HG02678 (cell line): ENCODE data around the gene KIF12.
A peak's percentile ranks its signal among the peaks of the same experiment; 100 is the strongest.

Source experiments
- ATAC-seq: cut with Tn5 transposase; IDR thresholded peaks from one replicate; pipeline ENCODE4 v1.9.1; 2021; ENCODE audit warnings: mild to moderate bottlenecking, moderate library complexity; ENCODE audit not compliant: unreplicated experiment

Gene KIF12

DNA sequence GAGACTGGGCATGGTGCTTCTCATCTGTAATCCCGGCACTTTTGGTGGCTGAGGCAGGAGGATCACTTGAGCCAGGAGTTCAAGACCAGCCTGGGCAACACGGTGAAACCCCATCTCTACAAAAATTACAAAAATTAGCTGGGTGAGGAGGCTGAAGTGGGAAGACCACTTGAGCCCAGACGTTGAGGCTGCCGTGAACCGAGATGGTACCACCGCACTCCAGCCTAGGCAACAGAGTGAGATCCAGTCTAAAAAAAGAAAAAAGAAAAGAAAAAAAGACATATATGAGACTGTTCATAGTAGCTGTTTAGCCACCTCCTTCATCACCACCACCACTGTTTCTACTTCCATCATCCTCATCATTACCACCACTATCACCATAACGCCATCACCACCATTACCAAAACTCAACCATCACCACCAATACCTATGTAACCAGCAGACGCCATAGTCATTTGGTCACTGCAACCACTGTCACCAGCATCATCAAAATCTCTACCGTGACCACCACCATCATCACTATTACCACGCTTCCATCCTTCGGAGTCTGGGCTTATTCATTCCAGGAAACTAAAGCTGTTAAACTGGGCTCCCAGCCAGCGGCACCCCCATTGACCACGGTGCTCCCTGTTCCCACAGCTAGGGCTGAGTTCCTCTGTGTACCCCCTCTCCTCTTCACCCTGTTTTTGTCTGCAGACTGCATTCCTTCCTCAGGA lies 8.4 kb upstream of the KIF12 start:
- ATAC-seq: peak; percentile 4

DNA sequence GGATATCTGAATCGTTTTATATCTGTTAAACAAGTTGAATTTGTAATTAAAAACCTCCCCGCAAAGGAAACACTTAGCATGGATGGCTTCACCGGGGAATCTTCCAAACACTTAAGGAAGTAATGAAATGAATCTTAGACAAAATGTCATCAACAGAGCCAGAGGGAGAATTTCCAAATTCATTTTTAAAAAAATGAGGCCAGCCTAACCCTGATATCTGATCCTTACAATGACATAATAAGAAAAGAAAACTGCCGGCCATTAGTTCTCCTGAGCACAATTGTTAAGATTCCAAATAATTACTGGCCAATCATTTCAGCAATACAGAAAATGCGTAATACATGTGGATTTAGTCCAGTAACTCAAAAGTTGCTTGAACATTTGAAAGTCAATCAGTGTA lies 6.1 kb upstream of the KIF12 start:
- no peak for ATAC-seq

DNA sequence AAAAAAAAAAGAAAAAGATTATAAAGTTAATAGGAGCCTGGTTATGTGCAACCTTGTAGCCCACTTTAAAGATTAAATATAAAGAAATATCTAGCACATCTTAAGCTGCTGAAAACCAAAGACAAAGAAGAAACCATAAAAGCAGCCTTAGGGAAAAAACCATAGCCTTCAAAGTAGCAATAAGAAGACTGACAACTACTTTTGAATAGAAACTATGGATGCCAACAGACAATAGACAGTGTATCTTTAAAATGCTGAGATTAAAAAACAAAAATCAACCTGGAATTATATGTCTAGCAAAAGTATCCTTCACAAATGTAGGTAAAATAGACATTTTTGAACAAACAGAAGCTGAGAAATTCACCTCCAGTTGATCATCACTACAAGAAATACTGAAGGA lies 3.4 kb upstream of the KIF12 start:
- ATAC-seq: no peak

DNA sequence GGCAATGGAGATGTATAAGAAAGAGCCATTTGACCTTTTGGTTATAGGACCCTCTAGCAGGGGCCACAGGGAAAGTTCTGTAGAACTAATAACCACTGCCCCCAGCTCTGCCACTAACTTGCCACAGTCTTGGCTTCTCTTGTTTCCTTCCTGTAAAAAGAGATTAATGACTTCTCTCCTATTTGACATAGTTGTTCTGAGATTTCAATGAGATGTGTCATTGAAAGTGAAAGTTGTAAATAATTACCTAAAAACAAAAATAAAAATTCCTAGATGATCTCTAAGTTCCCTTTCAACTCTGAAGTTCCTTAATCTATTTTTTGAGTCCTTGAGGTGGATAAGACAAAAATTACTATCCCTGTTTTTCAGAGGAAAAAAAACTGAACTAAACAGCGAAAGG lies 1.4 kb upstream of the KIF12 start:
- ATAC-seq: no peak

DNA sequence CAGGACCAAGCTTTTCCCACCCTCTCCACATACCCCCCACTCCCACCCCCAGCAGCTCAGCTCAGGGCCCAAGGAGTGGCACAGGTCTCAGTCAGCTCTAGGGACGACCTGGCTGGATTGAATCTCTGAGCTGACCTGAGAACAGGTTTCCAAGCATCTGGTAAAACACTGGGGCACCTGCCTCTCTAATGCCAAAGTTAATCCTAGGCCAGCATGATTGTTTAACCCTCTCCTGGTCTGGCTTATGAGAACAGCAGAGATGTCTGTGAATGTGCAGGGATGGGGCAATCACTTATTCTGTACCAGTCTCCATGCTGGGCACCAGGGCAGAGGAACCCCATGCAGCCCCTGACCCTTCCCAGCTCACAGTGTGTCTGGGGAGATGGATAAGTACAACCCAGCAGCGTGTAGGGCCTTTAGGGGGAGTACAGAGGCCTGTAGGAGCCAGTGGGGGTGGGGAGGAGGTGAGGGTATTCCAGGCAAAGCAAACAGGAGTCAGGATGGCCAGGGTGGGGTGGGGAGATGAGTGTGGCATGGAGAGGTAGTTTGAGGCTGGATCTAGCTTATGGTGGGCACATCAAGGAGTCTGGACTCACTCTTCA lies 678 bp upstream of the KIF12 start:
- no peak for ATAC-seq

DNA sequence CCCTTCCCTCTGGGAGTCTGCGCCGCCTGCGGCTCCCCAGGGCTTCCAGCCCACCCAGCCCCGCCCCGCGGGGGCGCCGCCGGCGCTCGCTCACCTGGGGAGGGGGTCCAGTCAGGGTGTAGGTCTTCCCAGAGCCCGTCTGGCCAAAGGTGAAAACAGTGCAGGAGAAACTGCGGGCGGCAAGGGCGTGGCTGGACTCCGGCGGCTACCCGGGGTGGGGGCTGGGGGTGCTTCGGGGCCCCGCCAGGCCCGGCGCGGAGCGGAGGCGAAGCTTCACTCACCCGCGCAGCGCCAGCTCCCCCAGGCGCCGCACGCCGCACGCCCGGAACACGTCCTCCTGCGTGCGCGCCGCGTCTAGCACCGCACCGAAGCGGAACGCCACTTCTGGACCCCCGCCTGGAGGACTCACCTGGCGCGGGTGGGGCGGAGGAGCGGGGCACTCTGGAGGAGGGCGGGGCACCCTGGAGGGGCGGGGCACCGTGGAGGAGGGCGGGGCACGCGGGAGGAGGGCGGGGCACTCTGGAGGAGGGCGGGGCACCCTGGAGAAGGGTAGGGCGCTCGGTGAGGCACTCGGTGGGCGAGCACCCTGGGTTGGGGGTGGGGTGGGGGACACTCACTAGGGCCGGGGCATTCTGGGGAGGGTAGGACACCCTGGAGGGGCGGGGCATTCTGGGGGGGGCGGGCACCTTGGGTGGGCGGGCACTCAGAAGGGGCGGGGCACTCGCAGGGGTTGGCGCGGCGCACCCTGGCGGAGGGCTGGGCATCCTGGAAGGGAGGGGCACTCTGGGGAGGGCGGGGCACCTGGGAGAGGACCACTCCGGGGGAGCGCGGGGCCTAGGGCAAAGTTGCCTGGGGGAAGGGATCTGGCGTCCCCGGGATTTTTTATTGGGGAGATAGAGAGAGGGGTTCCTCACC lies 814 bp downstream of the KIF12 start:
- no peak for ATAC-seq

DNA sequence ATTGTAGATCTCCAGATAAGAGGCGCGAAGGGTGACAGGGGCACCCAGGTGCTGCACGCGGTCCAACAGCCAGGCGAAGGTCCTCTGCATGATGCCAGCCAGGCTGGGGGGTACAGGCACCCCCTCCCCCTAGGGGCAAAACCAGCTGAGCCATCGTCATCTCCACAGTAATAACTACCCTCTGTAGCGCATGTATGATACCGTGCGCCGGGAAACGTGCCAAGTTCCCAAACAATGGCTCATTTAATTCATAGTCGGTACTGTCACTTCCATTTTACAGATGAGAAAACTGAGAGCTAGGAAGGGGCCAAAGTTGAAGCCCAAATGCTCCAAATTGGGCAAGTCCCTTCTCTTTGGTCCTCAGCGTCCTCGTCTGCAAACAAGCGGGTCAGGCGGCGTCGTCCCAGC lies 1.5 kb downstream of the KIF12 start:
- no peak for ATAC-seq

DNA sequence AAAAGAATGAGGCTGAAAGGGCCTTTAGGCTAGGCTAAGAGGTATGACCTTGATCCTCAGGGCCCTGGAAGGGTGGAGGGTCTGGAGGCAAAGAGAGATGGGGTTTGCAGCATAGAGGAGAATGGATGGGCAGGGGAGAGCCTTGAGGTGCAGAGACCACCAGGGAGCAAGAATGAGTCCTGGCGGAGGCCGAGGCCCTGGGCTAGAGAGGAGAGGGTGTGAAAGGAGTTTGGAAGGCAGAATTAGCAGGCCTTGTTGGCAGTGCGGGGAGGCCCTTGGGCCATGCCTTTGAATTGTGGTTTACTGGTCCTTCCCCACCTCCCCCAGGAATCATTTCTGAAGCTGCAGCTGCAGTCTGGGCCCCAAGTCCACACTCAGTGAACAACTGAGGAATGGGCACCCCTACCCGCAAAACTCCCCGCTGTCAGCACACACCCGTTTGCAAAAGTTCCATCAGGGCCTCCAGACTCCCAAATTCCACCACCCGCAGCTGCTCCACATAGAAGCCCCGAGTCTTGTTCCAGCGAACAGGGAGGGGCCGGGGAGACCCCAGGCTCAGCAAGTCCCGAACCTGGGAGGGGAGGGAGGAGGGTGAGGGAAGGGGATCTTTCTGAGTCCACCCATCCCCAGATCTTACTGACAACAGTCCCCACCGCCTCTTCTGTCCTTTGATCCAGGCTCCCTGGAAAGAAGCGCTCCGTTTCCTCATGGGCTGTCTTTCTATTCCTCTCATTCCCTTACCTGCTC lies 2.1 kb downstream of the KIF12 start:
- ATAC-seq: no peak

DNA sequence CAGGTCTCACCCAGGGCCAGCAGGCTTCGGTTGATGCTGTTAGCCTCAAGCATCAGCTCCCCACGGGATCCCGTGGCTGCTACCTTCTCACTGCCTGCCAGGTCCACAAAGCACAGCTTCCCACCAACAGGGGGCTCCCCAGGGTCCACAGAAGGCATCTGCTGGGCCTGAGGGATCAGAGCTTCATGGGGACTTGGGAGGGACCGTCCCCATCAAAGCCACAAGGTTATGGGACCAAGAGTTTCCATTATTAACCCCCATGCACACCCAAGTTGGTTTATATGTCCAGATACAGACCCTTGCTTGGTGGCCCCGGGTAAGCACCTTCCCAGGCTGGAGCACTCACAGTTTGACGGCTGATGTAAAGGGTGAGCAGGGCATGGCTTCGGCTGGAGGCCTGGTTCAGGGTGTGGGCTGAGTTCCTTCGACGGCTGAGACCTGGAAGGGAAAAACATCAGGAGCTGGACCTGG lies 3.0 kb downstream of the KIF12 start:
- ATAC-seq: no peak

DNA sequence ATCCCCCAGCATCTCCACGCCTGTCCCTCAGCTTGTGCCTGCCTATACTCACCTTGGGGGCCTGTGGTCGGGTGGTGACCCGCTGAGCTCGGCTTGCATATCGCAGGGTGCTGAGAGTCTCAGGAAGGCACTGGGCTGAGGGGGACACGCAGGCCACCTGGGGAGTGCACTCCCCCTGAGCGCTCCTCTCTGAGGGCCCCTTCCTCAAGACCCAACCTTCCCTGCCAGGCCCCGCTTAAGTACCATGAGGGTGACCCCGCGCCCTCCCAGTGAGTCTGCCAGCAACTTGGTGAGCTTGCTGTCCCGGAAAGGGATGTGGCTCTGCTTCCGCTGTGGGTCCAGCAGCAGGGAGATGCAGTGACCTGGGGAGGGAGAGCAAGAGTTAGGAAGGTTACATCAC lies 4.1 kb downstream of the KIF12 start:
- ATAC-seq: no peak

DNA sequence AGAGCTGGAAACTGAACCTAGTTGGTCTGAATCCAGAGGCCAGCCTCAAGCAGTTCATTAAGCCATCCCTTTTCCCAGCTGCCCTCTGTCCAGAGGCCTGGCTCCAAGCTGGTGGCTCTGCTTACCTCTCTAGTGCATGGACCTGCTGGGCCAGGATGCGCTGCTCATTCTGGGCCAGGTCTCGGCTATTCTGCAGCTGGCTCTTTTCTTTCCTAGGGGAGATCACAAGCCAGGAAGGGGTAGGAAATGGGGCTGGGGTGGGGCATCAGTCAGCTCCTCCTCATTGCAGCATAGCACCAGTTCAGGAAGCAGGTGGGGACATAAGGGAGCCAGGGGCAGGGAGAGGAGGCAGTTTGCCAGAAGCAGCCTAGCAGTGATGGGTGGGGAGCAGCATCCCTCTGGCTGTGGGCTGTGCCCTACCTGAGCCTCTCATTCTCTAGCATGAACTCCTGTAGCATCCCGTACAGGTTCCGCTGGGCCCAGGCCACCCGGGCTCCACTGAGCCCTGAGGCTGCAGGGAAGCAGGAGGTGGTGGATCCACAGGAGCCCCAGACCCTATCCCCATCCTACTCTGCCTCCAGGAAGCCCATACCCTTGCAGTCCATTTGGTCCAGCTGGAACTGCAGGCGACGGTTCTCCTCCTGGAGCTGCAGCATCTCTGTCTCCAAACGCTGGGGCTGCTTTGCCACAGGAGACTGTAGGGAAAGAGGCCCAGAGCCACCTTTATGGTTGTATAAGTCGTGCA lies 5.2 kb downstream of the KIF12 start:
- ATAC-seq: no peak

DNA sequence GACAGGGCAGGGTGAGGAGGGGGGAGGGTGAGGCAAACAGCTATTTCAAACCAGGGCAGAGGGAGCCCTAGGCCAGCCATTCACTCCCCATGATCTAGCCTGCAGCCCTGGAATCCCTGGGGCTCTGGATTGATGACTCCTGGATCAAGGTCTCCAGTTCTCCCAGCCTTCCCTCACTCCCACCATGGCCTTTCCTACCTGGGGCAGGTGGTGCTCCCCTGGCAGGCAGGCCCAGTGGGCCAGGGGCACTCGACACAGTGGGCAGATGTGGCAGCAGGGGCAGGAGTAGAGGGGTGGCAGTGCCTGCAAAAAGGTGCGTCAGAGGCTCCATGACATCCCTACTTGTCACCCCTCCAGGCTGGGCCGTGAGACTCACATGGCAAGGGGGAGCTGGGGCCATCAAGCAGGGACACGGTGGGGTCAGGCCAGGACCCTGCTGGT lies 6.0 kb downstream of the KIF12 start:
- no peak for ATAC-seq

DNA sequence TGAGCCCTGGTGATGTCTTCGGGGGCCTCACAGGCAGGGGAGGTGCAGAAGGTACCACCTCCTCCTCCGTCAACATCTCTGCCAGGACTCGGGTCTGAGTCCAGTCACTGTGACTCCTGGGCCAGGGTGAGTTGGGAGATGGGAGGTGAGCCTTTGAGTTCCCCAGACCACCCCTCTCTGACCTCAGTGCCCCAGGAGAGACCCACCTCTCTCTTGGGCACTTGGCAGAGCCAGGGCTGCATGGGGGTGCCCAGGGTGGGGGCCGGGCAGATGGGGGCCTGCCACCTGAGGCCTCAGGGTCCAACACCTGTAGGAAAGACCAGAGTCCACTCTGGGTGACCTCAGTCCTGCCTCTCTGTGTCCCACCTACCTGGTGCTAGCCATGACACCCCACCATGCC lies 6.8 kb downstream of the KIF12 start:
- ATAC-seq: no peak

DNA sequence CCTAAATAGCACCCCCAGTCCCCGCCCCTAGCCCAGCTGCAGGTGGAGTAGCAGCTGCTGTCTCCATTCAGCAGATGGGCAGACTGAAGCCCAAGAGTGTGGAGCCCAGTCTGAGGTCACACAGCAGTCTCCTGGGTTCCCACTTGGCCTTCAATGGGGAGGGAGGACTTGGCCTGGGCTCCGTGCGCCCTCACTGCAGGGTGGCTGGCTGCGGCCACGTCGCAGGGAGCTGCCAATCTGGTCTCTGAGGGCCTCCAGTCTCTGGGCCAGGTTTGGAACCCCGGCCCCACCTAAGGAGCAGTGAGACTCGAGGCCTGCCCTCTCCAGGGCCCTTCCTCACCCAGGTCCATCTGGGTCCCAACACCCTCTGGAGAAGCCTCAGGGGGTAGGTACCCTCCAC lies 7.4 kb downstream of the KIF12 start:
- ATAC-seq: no peak

DNA sequence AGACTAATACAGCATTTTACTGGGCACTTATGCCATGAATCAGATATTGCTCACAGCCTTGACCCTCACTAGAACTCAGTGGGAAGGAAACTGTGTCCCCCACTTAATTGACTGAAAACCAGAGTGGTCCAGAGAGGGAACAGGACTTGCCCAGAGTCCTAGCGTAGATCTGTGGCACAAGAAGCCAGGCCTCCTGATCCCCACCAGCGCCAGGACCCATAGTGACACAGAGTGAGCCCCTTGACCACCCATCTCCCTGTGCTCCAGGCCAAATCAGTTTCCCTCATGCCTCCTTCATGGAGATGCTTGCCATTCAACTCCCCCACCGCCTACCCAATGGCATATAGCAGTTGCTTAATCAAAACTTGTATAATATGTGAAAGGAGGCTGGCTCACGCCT lies 8.3 kb downstream of the KIF12 start:
- ATAC-seq: no peak

DNA sequence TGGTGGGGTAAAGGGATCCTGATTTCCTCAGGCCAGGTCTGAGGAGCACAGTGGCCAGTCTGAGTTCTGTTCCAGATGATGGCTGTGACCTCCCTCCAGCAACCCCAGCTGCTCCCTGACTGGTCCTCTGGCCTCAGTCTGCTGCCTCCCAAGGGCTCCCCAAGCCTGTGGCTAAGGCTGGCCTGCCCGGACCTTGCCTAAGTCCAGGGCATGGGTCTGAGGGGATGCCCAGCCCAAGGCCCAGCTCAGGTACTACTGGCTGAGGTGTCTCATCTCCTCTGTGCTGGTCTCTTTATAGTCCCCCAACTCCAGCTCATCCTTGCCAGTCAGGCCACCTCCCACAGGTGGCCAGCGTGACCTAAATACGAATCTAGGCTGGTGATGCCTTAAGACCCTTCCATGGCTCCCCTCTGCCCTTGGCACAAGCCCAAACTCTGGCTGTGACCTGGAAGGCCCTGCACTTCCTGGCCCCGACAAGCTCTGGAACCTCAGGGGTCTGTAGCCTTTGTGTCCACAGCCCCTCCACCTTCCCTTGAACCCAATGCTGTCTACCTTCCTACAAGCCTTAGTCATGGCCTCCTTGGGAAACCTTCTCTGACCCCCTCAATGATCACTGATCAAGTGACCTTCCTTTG lies 9.8 kb downstream of the KIF12 start:
- no peak for ATAC-seq

DNA sequence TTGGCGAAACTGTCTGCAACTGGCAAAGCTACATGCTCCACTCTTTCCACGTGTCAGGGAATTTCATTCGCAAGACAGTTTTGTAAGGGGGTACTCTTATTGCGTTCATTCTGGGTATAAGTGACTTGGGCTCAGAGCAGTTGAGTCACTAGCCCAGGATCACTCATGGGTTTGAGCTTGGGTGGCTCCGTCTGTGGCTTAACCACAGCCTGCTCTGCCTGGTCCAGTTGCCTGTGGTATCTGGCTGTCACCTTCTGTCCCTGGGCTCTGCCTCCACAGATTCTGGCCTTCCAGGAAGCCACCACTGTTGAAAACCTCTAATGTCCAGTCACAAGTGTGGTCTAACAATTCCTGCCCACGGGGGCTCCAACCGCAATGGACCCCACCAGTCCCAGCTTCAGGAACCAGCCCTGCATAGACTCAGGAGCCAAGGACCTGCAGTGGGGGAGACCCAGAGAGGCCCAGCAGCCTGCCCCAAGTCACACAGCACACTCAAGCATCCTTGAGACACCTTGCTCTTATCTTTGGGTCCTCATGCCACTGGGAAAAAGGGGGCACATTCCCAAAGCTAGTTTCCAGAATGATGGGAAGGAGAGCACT lies 10.4 kb downstream of the KIF12 start:
- no peak for ATAC-seq

DNA sequence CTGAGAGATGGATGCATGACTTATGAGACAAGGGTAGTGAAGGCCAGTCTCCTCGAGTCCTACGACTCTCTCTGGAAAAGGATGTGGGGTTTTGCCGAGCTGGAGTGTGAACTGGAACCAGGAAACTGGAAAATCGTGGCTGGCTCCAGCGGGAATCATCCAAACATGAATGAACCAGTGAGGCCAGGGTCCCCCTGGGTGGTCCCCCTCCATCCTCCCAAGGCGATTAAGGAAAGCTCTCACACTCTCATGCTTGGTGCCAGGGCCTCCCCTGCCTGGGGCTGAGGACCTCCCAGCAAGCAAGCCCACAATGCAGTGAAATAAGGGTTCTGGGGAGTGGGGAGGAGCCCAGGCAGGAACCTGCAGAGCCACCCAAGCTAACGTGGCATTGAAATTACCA lies 11.4 kb downstream of the KIF12 start:
- ATAC-seq: no peak

DNA sequence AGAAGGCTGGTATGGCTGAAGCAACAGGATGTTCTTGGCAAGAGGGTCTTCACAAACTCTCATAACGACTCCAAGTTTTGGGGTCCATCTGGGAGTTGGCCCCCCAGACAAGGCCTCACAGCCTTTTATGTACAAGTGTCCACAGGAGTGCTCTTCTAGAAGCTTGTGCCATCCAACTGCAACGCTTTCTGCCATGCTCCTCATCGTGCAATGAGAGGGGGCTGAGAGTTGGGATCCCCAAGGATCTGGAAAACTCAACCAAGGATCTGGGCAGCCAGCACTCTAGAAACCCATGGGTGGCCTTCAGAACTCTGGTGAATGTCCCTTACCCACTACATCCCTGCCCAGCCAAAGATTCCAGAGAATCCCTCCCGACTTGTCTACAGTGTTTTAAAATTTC lies 12.5 kb downstream of the KIF12 start:
- no peak for ATAC-seq
